ENCODE results near the gene PHACTR1.

The PHACTR1 gene

DNA sequence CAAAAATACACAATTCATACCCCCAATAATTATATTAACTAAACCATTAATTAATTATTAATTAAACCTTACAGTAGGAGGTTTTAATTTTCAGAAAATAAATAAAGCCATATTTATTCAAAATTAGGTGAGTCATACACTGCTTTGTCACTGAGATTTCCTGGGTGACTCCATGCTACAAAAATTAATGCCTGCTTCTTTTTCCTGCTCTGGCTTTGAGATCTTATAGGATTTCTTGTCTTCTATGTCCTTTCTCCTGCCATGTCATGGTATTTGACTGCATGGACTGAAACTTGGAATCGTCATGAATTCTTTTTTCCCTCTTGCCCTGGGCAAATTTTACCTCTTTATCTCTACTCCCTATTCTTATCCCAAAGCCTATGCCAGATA lies 133.2 kb downstream of the PHACTR1 start:
- DNase-seq (ENCODE audit: low read depth) = no peak

DNA sequence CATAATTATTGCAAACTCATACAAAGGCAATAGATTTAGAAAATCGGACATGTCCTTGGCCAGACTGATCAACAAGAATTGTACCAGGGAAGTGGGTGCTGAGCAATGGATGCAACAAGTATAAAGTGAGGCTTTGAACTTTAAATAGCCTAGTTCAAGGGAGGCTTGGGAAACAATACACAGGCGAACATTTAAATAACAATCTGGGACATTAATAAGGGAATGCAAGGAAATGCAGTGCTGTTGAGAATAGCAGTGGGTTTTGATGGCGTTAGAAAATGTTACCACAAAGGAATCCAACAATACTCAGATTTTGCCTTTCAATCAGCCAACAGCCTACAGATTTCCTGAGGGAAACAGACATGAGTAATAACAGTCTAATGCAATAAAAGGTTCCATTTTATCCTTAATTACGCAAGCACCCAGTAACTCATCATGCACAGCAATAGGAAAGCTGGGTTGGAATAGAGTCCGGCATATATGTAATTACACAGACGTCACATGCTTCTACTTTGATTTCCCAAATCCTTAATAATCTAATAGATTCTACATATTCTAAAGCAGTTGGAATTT lies 134.6 kb downstream of the PHACTR1 start:
- DNase-seq (ENCODE audit: low read depth) = no peak

DNA sequence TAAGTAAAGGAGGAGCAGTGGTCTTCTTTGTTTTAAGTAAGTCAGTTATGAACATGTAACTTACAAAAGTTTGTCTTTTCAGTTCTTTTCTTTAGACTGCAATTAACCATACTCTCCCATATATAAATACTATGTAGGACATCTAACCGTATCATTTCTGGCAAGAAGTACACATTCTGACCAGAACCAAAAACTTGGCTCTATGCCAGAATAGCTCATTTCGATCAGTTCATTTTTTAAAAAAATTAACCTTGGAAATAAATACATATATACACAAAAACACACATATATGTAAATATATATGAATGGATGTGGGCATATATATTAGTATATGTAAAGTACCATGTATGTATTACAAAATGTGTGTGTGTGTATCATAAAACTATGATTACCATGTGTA lies 145.0 kb downstream of the PHACTR1 start:
- no peak for DNase-seq (ENCODE audit: low read depth)

DNA sequence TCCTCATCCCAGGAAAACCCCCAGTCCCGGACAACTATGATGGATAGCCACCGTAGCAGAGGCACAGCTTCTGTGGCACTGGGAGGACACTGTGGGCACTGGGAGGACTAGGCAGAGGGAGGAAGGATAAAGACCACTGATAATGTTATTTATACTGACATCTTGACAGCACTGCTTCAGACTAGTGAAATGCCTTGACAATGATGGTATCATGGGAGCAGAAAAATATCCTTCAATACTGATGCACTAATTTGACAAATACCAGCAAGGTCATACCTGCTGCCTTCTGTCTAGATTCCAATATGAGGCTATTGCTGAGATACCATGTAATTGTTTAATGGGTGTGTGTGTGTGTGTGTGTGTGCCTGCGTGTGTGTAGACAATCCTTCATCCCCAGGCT lies 148.6 kb downstream of the PHACTR1 start:
- DNase-seq (ENCODE audit: low read depth) = no peak

DNA sequence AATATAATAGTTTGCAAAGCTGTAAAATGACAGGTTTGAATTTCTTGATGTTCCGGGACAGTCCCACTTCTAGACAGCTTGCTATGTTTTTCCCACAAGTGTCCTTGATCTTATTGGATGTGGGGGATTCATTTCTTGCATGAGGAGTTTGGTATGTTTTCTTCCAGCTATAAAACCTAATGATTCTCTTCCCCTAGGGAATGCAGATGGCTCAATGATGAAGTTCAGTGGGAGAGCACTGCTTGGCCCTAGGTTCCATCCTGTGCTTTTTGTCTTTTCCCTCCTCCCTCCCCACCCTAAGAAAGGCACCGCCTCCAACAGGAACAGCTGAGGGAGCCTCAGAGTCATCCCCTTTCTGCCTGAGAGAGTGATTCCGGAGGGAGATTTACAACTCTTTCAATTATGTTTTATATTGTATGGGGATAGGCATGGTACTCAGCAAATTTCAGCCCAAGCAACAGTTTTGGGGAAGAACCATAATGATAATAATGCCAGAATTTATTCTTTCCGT lies 149.2 kb downstream of the PHACTR1 start:
- no peak for DNase-seq (ENCODE audit: low read depth)

DNA sequence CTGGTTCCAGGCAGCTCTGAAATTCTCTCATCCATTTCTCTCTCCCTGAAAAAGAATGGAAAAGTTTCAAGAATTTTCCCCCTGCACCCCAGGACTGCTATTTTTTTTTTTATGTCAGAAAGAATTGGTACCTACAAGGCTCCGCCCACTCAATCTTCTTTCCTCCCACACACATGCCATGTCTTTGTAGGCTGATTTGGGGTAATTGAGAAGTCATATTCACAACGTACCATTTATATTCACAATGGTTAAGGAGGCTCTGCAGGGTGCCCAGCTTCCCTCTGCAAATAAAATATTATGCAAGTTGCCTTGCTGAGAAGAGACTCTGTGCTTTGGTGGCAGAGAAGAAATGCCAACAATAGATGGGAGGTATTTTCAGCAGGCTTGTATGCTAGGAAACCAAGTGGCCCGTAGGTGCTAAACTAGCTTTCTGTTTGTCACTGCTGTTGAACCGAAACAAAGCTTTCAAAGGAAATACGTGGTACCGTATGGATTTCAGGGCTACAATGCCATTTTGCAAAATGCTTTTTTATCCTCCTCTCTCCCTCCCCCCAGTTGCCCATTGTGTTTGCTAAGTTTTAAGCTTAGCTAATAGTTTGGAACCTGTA lies 150.0 kb downstream of the PHACTR1 start:
- DNase-seq (ENCODE audit: low read depth) = no peak

DNA sequence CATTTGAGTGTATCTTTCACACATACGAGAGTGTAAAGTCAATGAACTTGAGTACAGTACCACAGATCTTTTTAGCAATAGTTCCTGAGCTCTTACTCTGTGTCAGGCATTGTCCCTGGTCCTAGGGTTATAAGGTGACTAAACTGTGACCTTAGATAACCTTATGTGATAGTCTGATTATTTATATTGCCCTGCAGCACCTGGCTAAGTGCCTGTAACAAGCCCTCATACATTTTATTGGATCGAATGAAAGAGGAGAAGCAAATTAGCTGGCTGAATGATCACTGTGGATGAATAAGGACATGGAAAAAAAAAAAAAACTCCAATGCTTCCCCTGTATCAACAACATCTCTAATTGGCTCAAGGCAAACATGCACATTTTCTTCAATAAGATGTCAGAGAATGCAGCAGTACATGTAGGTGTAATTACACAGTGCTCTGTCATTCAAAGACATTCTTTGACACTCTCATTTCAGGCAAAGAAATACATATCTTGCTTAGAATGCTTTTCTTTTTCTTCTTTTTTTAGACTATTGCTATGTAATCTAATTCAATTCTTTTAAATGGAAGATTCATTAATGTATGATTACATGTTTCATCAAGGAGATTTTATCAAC lies 153.4 kb downstream of the PHACTR1 start:
- no peak for DNase-seq (ENCODE audit: low read depth)

DNA sequence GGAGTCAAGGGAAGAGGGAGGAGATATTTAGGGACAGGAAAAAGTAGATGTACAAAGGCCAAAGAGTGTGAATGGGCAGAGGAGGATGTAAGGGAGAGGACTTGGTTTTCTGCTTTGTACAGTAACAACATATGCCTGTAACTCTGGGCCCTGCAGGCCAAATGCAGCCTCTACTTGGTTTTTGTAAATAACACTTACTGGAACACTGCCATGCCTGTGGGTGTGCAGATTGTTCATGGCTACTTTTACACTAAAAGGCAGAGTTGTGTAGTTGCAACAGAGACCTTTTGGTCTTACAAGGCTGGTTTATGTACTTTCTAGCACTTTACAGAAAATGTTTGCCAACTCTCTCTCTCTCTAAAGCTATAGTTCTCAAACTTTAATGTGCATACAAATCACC lies 157.1 kb downstream of the PHACTR1 start:
- no peak for DNase-seq (ENCODE audit: low read depth)

DNA sequence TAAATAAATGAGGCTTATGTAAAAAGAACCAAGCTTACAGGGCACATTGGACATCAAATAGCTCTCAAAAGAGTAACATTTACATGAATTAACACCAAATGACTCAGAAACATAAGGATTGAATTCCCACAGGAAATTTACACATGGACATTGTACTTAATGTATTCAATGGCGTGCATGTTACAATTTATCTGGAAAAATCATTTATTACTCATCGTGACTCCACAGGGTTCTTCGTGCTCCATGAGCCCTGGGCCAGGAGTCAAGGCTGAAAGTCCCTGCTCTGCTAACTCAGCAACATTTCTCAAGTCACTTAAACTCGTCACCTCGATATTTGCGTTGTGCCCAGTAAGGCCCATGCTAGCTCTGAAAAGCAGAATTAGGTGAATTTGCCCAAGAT lies 158.5 kb downstream of the PHACTR1 start:
- no peak for DNase-seq (ENCODE audit: low read depth)

DNA sequence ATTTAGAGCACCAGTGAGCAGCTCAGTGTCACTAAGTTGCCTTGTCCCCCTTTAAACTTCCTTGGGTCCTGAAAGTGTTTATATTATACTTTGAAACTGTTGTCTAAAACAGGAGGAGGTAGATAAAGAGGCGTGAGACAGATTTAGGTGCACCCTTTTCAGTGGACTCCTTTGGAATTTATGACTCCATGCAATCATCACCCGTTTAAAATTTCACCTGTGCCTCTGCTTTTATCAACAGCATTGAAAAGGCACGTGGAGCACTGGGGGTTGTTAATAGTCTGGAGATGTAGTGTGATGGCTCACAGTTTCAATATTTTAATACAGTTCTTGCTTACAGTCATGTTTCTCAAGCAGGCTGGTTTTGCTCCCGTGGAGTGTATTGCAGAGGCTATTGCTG lies 162.2 kb downstream of the PHACTR1 start:
- no peak for DNase-seq (ENCODE audit: low read depth)

DNA sequence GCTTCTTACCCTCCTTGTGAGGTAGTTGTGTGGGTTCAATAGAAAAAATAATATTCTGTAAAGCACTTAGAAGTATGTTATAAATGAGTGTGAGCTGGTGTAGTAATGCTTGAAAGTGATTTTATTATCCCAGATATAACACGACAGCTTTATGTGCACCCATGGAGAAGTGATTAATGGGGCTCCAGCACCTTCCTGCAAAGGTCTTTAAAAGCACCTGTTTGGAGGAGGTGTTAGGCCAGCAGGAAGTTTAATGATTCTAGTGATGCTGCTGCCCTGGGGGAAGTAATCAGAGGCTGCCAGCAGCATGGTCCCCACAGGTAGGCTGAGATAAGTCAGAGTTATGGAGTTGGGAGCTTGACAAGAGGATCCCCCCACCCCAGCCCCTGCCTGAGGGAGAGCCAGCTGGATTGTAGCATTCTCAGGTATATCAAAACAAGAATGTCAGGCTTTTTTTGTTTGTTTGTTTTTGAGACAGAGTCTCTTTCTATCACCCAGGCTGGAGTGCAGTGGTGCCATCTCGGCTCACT lies 166.3 kb downstream of the PHACTR1 start:
- no peak for DNase-seq (ENCODE audit: low read depth)

DNA sequence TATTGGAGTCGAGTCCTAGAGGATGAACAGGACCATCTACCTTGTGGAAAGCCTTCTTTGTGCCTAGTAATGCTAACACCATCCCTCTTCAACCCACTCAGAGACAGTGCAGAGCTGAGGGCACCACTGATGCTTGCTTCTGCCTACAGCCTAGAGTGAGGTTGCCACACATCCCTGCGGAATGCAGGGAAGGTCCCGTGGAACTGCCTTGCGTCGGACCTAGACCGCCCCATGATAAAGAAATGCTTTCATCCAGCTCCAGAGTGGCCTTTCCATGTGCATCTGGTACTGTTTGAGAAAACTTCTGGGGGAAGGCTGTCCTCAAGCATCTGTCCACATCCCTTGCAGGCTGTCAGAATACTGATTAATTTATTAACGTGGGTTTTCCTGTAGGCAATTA lies 168.4 kb downstream of the PHACTR1 start:
- no peak for DNase-seq (ENCODE audit: low read depth)

DNA sequence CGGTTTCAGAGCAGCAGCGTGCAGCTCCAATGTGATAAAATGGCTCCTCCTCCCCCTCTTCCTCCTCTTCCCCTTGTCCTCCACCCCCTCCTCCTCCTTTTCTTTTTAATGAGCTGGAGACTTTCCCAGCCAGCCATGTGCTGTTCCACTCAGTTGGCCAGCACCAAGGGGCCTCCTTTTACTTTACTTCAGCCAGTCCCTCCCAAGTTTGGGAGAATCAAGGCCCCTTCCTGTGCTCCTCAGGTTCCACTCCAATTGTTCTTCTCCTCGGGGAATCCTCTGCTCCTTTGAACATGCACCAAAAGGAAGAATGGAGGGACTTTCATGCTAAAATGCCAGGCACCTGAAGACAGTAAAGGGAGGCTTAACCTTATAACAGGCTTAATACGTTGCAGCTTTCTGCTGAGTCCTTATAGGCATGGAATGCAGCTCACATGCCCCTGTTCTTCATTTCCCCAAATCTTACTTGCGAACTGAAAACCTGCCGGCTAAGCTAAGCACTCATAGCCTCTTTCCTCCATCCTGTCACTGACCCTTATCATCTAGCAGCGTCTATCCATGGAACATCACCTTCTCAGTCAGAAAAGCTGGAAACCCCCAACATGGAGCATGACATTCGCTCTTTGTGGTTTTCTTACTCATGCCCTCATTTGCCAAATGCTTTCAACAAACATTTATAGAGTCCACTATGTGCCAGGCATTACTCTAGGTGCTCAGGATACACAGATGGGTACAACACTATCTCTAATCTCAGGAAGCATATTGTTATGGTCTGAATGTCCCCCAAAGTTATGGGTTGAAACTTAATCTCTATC lies 170.6 kb downstream of the PHACTR1 start:
- DNase-seq (ENCODE audit: low read depth) = no peak

DNA sequence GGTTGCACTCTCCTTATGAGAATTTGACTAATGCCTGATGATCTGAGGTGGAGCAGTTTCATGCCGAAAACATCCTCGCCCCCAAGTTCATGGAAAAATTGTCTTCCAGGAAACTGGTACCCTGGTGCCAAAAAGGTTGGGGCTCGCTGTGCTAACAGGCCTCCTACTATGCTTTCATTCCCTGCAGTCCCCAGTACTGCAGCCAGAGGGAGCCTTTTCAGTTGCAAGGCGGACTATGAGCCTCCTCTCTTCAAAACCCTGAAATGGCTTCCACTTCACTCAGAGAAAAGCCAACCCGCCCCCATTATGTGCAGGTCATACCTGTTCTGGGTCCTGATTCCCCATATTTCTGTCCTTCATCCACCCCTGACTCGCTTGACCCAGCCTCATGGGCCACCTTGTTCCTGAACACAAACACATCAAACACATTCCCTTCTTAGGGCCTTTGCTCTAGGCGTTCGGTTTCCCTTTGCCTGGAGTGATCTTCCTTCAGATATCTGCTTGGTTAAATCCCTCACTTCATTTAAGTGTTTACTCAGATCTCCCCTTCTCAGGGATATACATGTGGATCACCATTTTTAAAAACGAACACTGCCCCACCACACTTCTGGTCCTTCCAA lies 173.7 kb downstream of the PHACTR1 start:
- peak; percentile 9 for DNase-seq (ENCODE audit: low read depth)

DNA sequence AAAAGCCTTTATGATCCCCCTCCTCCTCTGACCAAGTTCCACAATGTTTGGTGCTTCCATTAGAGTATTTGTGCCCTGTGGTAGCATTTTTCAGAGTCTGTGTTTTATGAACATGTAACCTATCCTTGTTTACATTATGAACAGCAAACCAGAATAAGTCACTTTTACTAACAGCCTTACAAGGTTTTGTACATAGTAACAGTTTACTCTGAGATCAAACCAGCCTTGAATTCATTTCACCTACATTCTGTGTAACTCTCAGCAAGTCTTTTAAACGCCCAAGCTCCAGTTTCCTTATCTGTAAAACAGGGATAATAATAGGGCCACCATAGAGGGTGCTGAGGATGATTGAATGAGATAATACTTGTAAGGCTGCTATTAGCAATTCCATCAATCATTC lies 175.0 kb downstream of the PHACTR1 start:
- DNase-seq (ENCODE audit: low read depth) = no peak

DNA sequence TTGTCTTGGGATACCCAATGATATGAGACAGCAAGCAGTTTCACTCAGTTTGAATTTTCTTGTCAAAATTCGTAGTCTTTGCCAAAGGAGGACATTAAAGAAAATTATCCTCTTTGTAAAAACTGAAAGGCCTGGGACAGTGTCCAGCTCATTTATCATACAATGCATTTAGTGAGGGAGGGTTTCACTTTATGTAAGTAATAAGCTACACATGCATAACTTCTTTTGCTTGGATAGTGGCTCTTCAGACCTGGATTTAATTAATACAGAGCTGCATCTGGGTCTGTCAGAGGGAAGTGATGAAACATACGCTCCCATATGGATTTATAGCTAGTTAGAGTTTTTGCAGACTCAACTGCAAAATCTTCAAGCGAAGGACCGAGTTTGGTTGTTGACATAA lies 175.6 kb downstream of the PHACTR1 start:
- DNase-seq (ENCODE audit: low read depth) = no peak

DNA sequence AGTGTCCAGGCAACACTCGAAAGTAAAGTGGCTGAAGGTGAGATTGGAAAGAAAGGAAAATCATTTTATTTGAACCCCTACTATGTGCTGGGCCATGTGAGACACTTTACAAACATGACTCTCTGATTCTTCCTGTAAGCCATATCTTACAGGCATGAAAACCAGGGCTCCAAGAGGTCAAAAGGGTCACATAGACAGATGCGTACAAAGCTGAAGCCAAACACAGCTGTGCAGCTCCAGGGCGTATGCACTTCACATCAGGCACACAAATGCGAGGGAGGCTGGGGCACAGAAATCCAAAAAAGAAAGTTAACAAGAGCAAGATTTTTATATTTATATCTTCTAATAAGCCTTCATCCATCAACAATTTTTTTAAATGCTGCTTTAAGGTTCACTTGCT lies 176.5 kb downstream of the PHACTR1 start:
- no peak for DNase-seq (ENCODE audit: low read depth)

DNA sequence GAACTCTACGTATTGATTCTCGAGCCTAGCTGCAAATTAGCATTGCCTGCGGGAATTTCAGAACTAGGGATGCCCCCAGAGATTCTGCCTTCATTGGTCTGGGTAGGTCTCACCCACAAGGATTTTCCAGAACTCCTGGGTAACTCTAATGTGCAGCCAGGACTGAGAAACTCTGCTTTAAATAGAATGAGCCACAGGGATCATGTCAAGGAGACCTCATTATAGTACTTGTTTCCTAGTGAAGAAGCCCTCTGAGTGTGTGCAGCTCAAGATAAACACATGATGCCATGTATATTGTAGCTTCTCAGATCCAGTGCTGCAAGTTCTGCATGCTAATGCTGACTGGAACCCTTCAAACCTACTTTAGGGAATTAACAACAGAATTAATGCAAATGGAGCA lies 179.2 kb downstream of the PHACTR1 start:
- DNase-seq (ENCODE audit: low read depth) = no peak

DNA sequence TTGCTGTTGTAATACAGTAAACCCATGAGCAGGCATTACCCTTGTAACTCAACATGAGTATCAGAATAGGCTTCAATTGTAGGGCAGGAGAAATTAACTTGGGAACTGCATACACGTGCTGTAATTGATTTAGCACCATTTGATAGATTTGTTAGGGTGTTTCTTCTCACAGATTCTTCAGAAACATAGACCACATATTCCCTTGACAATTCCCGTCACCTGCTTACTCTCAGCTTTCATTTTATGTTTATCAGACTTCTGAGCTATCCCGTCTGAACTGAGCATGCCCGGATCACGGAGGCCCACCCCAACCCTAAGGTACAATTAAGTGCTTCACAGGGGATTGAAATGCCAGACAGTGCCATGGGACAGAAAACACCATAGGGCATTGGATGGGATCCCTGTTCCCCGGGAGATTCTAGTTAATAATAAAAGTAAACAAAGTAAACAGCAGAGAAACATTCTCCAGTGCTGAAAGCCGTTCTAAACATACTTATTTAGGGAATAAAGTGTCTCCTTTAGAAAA lies 179.7 kb downstream of the PHACTR1 start:
- no peak for DNase-seq (ENCODE audit: low read depth)

DNA sequence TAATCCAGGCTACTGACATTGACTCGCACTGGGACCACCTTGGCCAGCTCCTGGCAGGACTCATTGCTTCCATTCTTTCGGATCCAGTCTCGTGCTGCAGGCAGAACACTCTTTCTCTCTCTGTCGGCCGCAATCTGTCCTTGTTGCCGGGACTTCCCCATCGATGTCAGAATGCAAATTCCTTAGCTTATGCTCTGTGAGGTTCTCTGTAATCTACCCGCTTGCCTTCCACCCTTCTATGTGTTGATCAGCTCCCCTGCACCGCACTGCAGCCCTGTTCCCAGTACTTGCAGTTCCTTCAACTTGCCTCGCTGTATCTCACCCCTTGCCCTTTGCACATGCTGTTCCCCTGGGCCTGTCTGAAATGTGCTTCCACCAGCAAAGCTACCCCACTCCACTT lies 182.0 kb downstream of the PHACTR1 start:
- no peak for DNase-seq (ENCODE audit: low read depth)

DNA sequence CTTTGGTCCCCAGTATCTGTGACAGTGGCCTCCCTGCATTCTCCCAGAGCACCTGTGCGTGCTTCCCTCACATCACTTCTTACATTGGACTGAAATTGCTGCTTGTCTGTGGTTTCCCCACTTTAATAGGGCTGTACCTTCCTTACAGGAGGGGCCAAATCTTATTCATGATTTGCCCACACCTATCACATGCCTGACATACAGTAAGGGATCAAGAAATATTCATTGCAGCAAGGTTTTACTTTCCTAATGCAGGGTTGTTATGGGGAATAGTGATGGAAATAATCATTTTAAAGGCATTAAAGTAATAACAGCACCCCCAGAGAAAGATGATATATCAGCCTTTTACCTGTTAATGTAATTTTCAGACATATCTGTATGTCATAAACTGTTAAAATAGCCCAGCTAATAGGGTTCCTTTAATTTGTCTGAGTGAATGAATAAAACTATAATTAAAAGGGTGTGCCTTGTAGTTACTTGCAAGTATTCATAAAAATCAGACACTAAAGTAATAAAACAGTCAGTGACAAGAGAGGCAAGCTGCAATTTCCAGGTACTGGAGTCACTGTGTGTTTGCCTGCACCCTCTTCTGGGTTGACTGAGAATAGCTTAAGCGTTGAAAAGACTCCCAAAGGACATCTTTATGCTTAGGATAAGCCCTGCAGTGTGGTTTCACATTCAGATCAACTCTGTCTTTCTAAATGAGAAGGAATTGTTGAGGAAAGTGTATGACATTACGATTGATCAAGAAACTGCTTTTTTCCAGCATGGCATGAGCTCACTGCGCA lies 182.7 kb downstream of the PHACTR1 start:
- no peak for DNase-seq (ENCODE audit: low read depth)
